Activated T-helper 2 cell treated with anti-CD3 and anti-CD28 coated beads, Interferon-gamma antibody, Interleukin-2, Interleukin-4, amounts not matched to agents 10 μg/mL and 5 μg/mL and 100 μg/mL, durations not matched to agents 14 hours and 24 hours and 36 hours (primary cell): ENCODE data around the gene PCDHGC5. TPM values are rescaled to one million over a fixed set of nuclear protein-coding genes. Genes with fewer than 3 reads are reported as not detected.
A peak's percentile ranks its signal among the peaks of the same experiment; 100 is the strongest.

ENCODE experiments used
- DNase-seq: peaks from one replicate; pipeline ENCODE4 v3.0.0; 2021; ENCODE audit warnings: low spot score
- H3K27ac Mint-ChIP-seq: one replicate; pipeline ENCODE4 v1.8.0; 2021; ENCODE audit warnings: mixed read lengths
- H3K27me3 Mint-ChIP-seq: one replicate; pipeline ENCODE4 v1.8.0; 2021; ENCODE audit warnings: low read depth, mixed read lengths
- H3K36me3 Mint-ChIP-seq: one replicate; pipeline ENCODE4 v1.8.0; 2021; ENCODE audit warnings: low read depth, mixed read lengths
- H3K4me1 Mint-ChIP-seq: one replicate; pipeline ENCODE4 v1.8.0; 2021; ENCODE audit warnings: low read depth, mixed read lengths
- H3K4me3 Mint-ChIP-seq: one replicate; pipeline ENCODE4 v1.8.0; 2021; ENCODE audit warnings: low read depth, mild to moderate bottlenecking, moderate library complexity, mixed read lengths
- H3K9me3 Mint-ChIP-seq: one replicate; pipeline ENCODE4 v1.8.0; 2021; ENCODE audit warnings: mixed read lengths
- intact Hi-C: fragments of 100-400 bp; cut with micrococcal nuclease; formaldehyde crosslinking; loops from one replicate; pipeline ENCODE4 v1.15.1; 2023
- total RNA-seq: library from RNA; stranded (reverse); gene quantifications from 2 replicates; pipeline ENCODE4 v1.2.3, GENCODE V29; 2022

The PCDHGC5 gene
- total RNA-seq, 1 donor from 2014 or later: not detected

GRCh38 chr5:141511771-141512325 is 23.0 kb downstream of the PCDHGC5 start:
- Mint-ChIP-seq H3K36me3 (peaks cover 21% of the 10 kb centered on the region), H3K4me3 (no peak overlapping the region), H3K9me3 (no peaks in the 10 kb centered on the region), H3K27me3 (no peaks in the 10 kb centered on the region), H3K4me1 (peaks cover 28% of the 10 kb centered on the region), H3K27ac (no peak overlapping the region)
- intact Hi-C loops: loop anchor here (2.0 to 5.0 kb wide), 5 partner anchors 35 to 185 kb away; partner anchors contain the start of genes PCDHGA10, PCDHGA4, PCDHGB2 and PCDHGC3
- DNase-seq: no peak

- DNase-seq: peak; percentile 73
- Mint-ChIP-seq H3K9me3 (no peaks in the 10 kb centered on the region), H3K4me3 (peak overlapping the region; percentile 78), H3K4me1 (peaks cover 30% of the 10 kb centered on the region), H3K36me3 (peaks cover 26% of the 10 kb centered on the region), H3K27me3 (no peaks in the 10 kb centered on the region), H3K27ac (peak overlapping the region; percentile 83)
- intact Hi-C loops: loop anchor here (2.0 to 5.0 kb wide), 5 partner anchors 35 to 186 kb away; partner anchors contain the start of genes PCDHGA10, PCDHGA4, PCDHGB2 and PCDHGC3
Observed at GRCh38 chr5:141512390-141512910, 23.6 kb downstream of the PCDHGC5 start.

- peaks cover 30% of the 10 kb centered on the region for H3K4me1 Mint-ChIP-seq
- peak overlapping the region; percentile 78 for H3K4me3 Mint-ChIP-seq
- no peaks in the 10 kb centered on the region for H3K27me3 Mint-ChIP-seq
- intact Hi-C loops: loop anchor here (1.0 to 5.0 kb wide), 6 partner anchors 8 to 186 kb away; partner anchors contain the start of genes PCDHGA10, PCDHGA4, PCDHGB2 and PCDHGC3
- H3K9me3 Mint-ChIP-seq: no peaks in the 10 kb centered on the region
- H3K27ac Mint-ChIP-seq: peak overlapping the region; percentile 83
- DNase-seq: no peak
- H3K36me3 Mint-ChIP-seq: peaks cover 32% of the 10 kb centered on the region
Observed at GRCh38 chr5:141512911-141513626, 24.2 kb downstream of the PCDHGC5 start.

GRCh38 chr5:141513627-141514329 is 24.9 kb downstream of the PCDHGC5 start:
- Mint-ChIP-seq H3K4me1 (peaks cover 30% of the 10 kb centered on the region), H3K27ac (peak overlapping the region; percentile 77), H3K9me3 (no peaks in the 10 kb centered on the region), H3K36me3 (peaks cover 37% of the 10 kb centered on the region), H3K27me3 (no peaks in the 10 kb centered on the region), H3K4me3 (peak overlapping the region; percentile 78)
- no peak for DNase-seq
- intact Hi-C loops: loop anchor here (1.0 to 5.0 kb wide), 6 partner anchors 8 to 187 kb away; partner anchors contain the start of genes PCDHGA10, PCDHGA4, PCDHGB2 and PCDHGC3

GRCh38 chr5:141514330-141515133 is 25.7 kb downstream of the PCDHGC5 start:
- Mint-ChIP-seq H3K4me3 (no peak overlapping the region), H3K27me3 (no peaks in the 10 kb centered on the region), H3K4me1 (peaks cover 25% of the 10 kb centered on the region), H3K36me3 (peaks cover 45% of the 10 kb centered on the region), H3K27ac (peak overlapping the region; percentile 62), H3K9me3 (no peaks in the 10 kb centered on the region)
- no peak for DNase-seq
- intact Hi-C loops: loop anchor here (5.0 kb wide), 3 partner anchors 37 to 157 kb away; partner anchors contain the start of genes PCDHGA4, PCDHGB2 and PCDHGC3

- DNase-seq: no peak
- Mint-ChIP-seq H3K27me3 (no peaks in the 10 kb centered on the region), H3K4me3 (no peak overlapping the region), H3K27ac (no peak overlapping the region), H3K36me3 (peaks cover 51% of the 10 kb centered on the region), H3K4me1 (peaks cover 22% of the 10 kb centered on the region), H3K9me3 (no peaks in the 10 kb centered on the region)
- intact Hi-C loops: no loop called here
Observed at GRCh38 chr5:141515141-141515540, 26.3 kb downstream of the PCDHGC5 start.

- no peak for DNase-seq
- Mint-ChIP-seq H3K27me3 (no peaks in the 10 kb centered on the region), H3K4me1 (peaks cover 28% of the 10 kb centered on the region), H3K36me3 (peaks cover 61% of the 10 kb centered on the region), H3K9me3 (no peaks in the 10 kb centered on the region), H3K27ac (no peak overlapping the region), H3K4me3 (no peak overlapping the region)
- intact Hi-C loops: no loop called here
Observed at GRCh38 chr5:141515946-141516671, 27.2 kb downstream of the PCDHGC5 start.

- Mint-ChIP-seq H3K9me3 (no peaks in the 10 kb centered on the region), H3K36me3 (peaks cover 65% of the 10 kb centered on the region), H3K4me1 (peaks cover 33% of the 10 kb centered on the region), H3K4me3 (no peak overlapping the region), H3K27me3 (no peaks in the 10 kb centered on the region), H3K27ac (no peak overlapping the region)
- intact Hi-C loops: no loop called here
- no peak for DNase-seq
Observed at GRCh38 chr5:141516672-141517025, 27.8 kb downstream of the PCDHGC5 start.

- peaks cover 39% of the 10 kb centered on the region for H3K4me1 Mint-ChIP-seq
- H3K9me3 Mint-ChIP-seq: no peaks in the 10 kb centered on the region
- no peaks in the 10 kb centered on the region for H3K27me3 Mint-ChIP-seq
- H3K36me3 Mint-ChIP-seq: peaks cover 72% of the 10 kb centered on the region
- DNase-seq: no peak
- intact Hi-C loops: no loop called here
- H3K27ac Mint-ChIP-seq: no peak overlapping the region
- H3K4me3 Mint-ChIP-seq: no peak overlapping the region
Observed at GRCh38 chr5:141517312-141517711, 28.4 kb downstream of the PCDHGC5 start.

GRCh38 chr5:141517880-141518617 is 29.2 kb downstream of the PCDHGC5 start:
- Mint-ChIP-seq H3K27ac (no peak overlapping the region), H3K27me3 (no peaks in the 10 kb centered on the region), H3K4me3 (no peak overlapping the region), H3K9me3 (no peaks in the 10 kb centered on the region), H3K36me3 (peaks cover 76% of the 10 kb centered on the region), H3K4me1 (peaks cover 40% of the 10 kb centered on the region)
- no peak for DNase-seq
- intact Hi-C loops: no loop called here

GRCh38 chr5:141518618-141519015 is 29.7 kb downstream of the PCDHGC5 start:
- H3K27ac Mint-ChIP-seq: no peak overlapping the region
- peaks cover 37% of the 10 kb centered on the region for H3K4me1 Mint-ChIP-seq
- peaks cover 81% of the 10 kb centered on the region for H3K36me3 Mint-ChIP-seq
- H3K4me3 Mint-ChIP-seq: no peak overlapping the region
- no peaks in the 10 kb centered on the region for H3K9me3 Mint-ChIP-seq
- no peak for DNase-seq
- H3K27me3 Mint-ChIP-seq: no peaks in the 10 kb centered on the region
- intact Hi-C loops: no loop called here
